WTC11 (cell line): ENCODE results near the gene SDHB. TPM values are rescaled to one million over a fixed set of nuclear protein-coding genes. Genes with fewer than 3 reads are reported as not detected.

ENCODE experiments used
- ATAC-seq: fragments of 200-7000 bp; cut with Tn5 transposase; 2 replicates; pipeline ENCODE4 v1.10.0; 2021; ENCODE audit warnings: mild to moderate bottlenecking, moderate library complexity
- CTCF ChIA-PET: fragments of 300-600 bp; sonication (Branson Sonifier 250); formaldehyde crosslinking; loops from one replicate; lab custom pipeline; 2021; ENCODE audit warnings: antibody characterized with exemption; lab: Charles Lee
- POLR2A ChIA-PET: fragments of 350-600 bp; sonication (Branson Sonifier 250); formaldehyde crosslinking; loops from one replicate; lab custom pipeline; 2021; ENCODE audit warnings: antibody characterized with exemption; lab: Charles Lee
- DNase-seq: peaks from one replicate; pipeline ENCODE4 v3.0.0; 2021; ENCODE audit warnings: low spot score
- H3K27ac Mint-ChIP-seq: 2 replicates; pipeline ENCODE4 v1.8.0; 2021; ENCODE audit warnings: mixed read lengths
- H3K27me3 Mint-ChIP-seq: 2 replicates; pipeline ENCODE4 v1.8.0; 2021; ENCODE audit warnings: low read depth, mild to moderate bottlenecking, moderate library complexity, mixed read lengths
- H3K36me3 Mint-ChIP-seq: 2 replicates; pipeline ENCODE4 v1.8.0; 2021; ENCODE audit warnings: mixed read lengths
- H3K4me1 Mint-ChIP-seq: 2 replicates; pipeline ENCODE4 v1.8.0; 2022; ENCODE audit warnings: mixed read lengths
- H3K4me3 Mint-ChIP-seq: 2 replicates; pipeline ENCODE4 v1.8.0; 2021; ENCODE audit warnings: mild to moderate bottlenecking, moderate library complexity, mixed read lengths
- H3K9me3 Mint-ChIP-seq: 2 replicates; pipeline ENCODE4 v1.8.0; 2021; ENCODE audit warnings: mixed read lengths
- ATF1 ChIP-seq: sonication (generic); formaldehyde crosslinking; IDR thresholded peaks from 2 replicates; pipeline ENCODE4 v1.8.1; 2023; ENCODE audit warnings: mild to moderate bottlenecking, moderate library complexity, missing genetic modification reagents
- CBFB ChIP-seq: sonication (generic); formaldehyde crosslinking; IDR thresholded peaks from 2 replicates; pipeline ENCODE4 v1.8.1; 2022; ENCODE audit warnings: mild to moderate bottlenecking, low read depth, missing genetic modification reagents
- EMX1 ChIP-seq: fragments of 250-450 bp; sonication (Bioruptor Pico); IDR thresholded peaks from 2 replicates; pipeline ENCODE4 v1.8.0; 2021; ENCODE audit warnings: mild to moderate bottlenecking
- FOXK1 ChIP-seq: sonication (generic); formaldehyde crosslinking; IDR thresholded peaks from 2 replicates; pipeline ENCODE4 v1.8.0; 2022; ENCODE audit warnings: mild to moderate bottlenecking, moderate library complexity, missing genetic modification reagents
- GABPB1 ChIP-seq: sonication (generic); formaldehyde crosslinking; IDR thresholded peaks from 2 replicates; pipeline ENCODE4 v1.8.1; 2023; ENCODE audit warnings: mild to moderate bottlenecking, missing genetic modification reagents
- GTF2I ChIP-seq: fragments of 250-450 bp; sonication (Bioruptor Pico); conservative IDR thresholded peaks from 2 replicates; pipeline ENCODE4 v1.4.0; 2021; ENCODE audit warnings: mild to moderate bottlenecking
- HMGA2 ChIP-seq: fragments of 250-450 bp; sonication (Bioruptor Pico); IDR thresholded peaks from 2 replicates; pipeline ENCODE4 v1.4.0; 2021; ENCODE audit warnings: mild to moderate bottlenecking, moderate library complexity
- OVOL2 ChIP-seq: fragments of 250-450 bp; sonication (Bioruptor Pico); IDR thresholded peaks from 2 replicates; pipeline ENCODE4 v1.9.0; 2021; ENCODE audit warnings: mild to moderate bottlenecking, borderline replicate concordance
- SP1 ChIP-seq: sonication (generic); formaldehyde crosslinking; conservative IDR thresholded peaks from 2 replicates; pipeline ENCODE4 v1.8.1; 2022; ENCODE audit warnings: missing genetic modification reagents
- ZNF396 ChIP-seq: fragments of 250-450 bp; sonication (Bioruptor Pico); IDR thresholded peaks from 2 replicates; pipeline ENCODE4 v1.8.0; 2021; ENCODE audit warnings: mild to moderate bottlenecking, moderate library complexity, borderline replicate concordance
- ZNF416 ChIP-seq: fragments of 250-450 bp; sonication (Bioruptor Pico); IDR thresholded peaks from 2 replicates; pipeline ENCODE4 v1.9.0; 2021; ENCODE audit warnings: mild to moderate bottlenecking, inconsistent platforms
- ZNF671 ChIP-seq: fragments of 250-450 bp; sonication (Bioruptor Pico); IDR thresholded peaks from 2 replicates; pipeline ENCODE4 v1.8.0; 2021; ENCODE audit warnings: mild to moderate bottlenecking
- total RNA-seq: library from RNA; stranded (reverse); gene quantifications from 3 replicates; pipeline ENCODE4 v1.2.3, GENCODE V29; 2021
- TF ChIP-seq, protein P1 (sequence below): sonication (generic); formaldehyde crosslinking; IDR thresholded peaks from 2 replicates; pipeline ENCODE4 v1.8.0; 2023; ENCODE audit warnings: missing genetic modification reagents, mild to moderate bottlenecking, borderline replicate concordance
- TF ChIP-seq, protein P2 (sequence below): sonication (generic); formaldehyde crosslinking; IDR thresholded peaks from 2 replicates; pipeline ENCODE4 v1.8.1; 2023; ENCODE audit warnings: mild to moderate bottlenecking, missing genetic modification reagents, moderate library complexity
- TF ChIP-seq, protein P3 (sequence below): sonication (generic); formaldehyde crosslinking; IDR thresholded peaks from 2 replicates; pipeline ENCODE4 v1.8.1; 2023; ENCODE audit warnings: mild to moderate bottlenecking, missing genetic modification reagents, borderline replicate concordance
- TF ChIP-seq, protein P4 (sequence below): sonication (generic); formaldehyde crosslinking; IDR thresholded peaks from 2 replicates; pipeline ENCODE4 v1.8.1; 2022; ENCODE audit warnings: mild to moderate bottlenecking, missing genetic modification reagents, moderate library complexity, borderline replicate concordance

SDHB gene
- total RNA-seq, 1 experiment from 2014 or later, result 89.5 TPM

DNA sequence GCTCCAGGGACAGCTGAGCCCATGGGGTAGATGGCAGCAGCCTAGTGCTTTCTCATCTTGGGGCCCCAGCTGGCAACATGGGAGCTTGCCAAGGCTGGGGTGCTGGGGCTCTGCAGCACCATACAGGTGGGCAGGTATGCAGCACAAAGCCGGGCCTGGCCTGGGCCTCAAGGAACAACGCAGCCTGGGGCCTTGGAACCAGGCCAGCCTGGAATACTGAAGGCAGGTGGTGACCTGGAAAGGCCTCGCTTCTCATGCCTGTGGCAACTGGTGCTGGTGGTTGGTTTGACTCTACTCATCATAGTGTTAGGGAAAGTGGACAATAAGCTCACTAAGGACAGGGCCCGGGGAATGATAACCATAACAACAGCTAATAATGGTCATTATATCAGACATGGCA is 27.0 kb upstream of the SDHB start (continued):
- TF ChIP-seq, protein P1, sequence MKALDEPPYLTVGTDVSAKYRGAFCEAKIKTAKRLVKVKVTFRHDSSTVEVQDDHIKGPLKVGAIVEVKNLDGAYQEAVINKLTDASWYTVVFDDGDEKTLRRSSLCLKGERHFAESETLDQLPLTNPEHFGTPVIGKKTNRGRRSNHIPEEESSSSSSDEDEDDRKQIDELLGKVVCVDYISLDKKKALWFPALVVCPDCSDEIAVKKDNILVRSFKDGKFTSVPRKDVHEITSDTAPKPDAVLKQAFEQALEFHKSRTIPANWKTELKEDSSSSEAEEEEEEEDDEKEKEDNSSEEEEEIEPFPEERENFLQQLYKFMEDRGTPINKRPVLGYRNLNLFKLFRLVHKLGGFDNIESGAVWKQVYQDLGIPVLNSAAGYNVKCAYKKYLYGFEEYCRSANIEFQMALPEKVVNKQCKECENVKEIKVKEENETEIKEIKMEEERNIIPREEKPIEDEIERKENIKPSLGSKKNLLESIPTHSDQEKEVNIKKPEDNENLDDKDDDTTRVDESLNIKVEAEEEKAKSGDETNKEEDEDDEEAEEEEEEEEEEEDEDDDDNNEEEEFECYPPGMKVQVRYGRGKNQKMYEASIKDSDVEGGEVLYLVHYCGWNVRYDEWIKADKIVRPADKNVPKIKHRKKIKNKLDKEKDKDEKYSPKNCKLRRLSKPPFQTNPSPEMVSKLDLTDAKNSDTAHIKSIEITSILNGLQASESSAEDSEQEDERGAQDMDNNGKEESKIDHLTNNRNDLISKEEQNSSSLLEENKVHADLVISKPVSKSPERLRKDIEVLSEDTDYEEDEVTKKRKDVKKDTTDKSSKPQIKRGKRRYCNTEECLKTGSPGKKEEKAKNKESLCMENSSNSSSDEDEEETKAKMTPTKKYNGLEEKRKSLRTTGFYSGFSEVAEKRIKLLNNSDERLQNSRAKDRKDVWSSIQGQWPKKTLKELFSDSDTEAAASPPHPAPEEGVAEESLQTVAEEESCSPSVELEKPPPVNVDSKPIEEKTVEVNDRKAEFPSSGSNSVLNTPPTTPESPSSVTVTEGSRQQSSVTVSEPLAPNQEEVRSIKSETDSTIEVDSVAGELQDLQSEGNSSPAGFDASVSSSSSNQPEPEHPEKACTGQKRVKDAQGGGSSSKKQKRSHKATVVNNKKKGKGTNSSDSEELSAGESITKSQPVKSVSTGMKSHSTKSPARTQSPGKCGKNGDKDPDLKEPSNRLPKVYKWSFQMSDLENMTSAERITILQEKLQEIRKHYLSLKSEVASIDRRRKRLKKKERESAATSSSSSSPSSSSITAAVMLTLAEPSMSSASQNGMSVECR (CRISPR knock-in tag), result no peak
- TF ChIP-seq, protein P2, sequence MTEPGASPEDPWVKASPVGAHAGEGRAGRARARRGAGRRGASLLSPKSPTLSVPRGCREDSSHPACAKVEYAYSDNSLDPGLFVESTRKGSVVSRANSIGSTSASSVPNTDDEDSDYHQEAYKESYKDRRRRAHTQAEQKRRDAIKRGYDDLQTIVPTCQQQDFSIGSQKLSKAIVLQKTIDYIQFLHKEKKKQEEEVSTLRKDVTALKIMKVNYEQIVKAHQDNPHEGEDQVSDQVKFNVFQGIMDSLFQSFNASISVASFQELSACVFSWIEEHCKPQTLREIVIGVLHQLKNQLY, result no peak
- no peak for TF ChIP-seq GABPB1 (CRISPR knock-in tag)

DNA sequence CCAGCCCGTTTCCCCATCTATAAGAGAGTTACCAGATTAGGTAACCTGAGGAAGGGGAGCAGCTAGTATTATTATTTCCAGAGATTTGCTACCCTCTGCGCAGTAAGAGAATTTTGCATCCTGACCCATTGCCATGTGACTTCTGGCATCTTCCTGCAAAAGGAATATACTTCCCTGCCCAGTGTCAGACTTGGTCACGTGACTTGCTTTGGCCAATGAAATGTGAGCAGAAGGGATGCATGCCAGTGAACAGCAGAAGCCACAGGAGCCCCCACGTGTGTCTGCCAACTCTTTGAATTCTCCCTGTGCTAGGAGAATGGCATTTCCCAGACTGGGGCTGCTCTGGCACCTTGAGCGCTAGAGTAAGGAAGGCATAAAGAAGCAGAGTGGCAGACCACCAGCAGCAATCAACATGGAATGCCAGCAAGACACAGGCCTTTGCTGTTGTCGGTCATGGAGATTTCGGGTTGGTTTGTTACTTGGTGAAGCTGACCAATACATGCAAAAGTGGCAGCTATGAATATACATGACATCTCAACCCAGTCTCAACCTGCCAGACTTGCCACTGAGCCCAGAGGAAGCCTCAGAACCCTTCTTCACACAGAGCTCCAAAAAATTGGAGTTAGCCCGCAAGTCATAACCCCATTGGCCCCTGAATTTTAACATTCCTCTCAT is 26.4 kb upstream of the SDHB start:
- ATAC-seq (no peak), DNase-seq (no peak)
- no peaks in the 10 kb centered on the region; the same call in 1 of the 2 replicates for H3K27me3 Mint-ChIP-seq
- peaks cover 3% of the 10 kb centered on the region for H3K36me3 Mint-ChIP-seq
- CTCF ChIA-PET, result no interaction called here
- POLR2A ChIA-PET, result no interaction called here
- 0 out of 2 replicates have a peak, but pooled peaks cover 3% of the 10 kb centered on the region for H3K4me1 Mint-ChIP-seq
- TF ChIP-seq EMX1 (no peak), ATF1 (CRISPR knock-in tag) (no peak), SP1 (CRISPR knock-in tag) (no peak), ZNF671 (CRISPR knock-in tag) (no peak), ZNF416 (no peak), CBFB (CRISPR knock-in tag) (no peak), HMGA2 (CRISPR knock-in tag) (no peak), GTF2I (CRISPR knock-in tag) (no peak), OVOL2 (CRISPR knock-in tag) (no peak)
- TF ChIP-seq, protein P3, sequence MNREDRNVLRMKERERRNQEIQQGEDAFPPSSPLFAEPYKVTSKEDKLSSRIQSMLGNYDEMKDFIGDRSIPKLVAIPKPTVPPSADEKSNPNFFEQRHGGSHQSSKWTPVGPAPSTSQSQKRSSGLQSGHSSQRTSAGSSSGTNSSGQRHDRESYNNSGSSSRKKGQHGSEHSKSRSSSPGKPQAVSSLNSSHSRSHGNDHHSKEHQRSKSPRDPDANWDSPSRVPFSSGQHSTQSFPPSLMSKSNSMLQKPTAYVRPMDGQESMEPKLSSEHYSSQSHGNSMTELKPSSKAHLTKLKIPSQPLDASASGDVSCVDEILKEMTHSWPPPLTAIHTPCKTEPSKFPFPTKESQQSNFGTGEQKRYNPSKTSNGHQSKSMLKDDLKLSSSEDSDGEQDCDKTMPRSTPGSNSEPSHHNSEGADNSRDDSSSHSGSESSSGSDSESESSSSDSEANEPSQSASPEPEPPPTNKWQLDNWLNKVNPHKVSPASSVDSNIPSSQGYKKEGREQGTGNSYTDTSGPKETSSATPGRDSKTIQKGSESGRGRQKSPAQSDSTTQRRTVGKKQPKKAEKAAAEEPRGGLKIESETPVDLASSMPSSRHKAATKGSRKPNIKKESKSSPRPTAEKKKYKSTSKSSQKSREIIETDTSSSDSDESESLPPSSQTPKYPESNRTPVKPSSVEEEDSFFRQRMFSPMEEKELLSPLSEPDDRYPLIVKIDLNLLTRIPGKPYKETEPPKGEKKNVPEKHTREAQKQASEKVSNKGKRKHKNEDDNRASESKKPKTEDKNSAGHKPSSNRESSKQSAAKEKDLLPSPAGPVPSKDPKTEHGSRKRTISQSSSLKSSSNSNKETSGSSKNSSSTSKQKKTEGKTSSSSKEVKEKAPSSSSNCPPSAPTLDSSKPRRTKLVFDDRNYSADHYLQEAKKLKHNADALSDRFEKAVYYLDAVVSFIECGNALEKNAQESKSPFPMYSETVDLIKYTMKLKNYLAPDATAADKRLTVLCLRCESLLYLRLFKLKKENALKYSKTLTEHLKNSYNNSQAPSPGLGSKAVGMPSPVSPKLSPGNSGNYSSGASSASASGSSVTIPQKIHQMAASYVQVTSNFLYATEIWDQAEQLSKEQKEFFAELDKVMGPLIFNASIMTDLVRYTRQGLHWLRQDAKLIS (CRISPR knock-in tag), result no peak
- peaks cover 7% of the 10 kb centered on the region; the same call in 1 of the 2 replicates for H3K9me3 Mint-ChIP-seq
- H3K27ac Mint-ChIP-seq, result no peak overlapping the region
- no peak overlapping the region for H3K4me3 Mint-ChIP-seq

DNA sequence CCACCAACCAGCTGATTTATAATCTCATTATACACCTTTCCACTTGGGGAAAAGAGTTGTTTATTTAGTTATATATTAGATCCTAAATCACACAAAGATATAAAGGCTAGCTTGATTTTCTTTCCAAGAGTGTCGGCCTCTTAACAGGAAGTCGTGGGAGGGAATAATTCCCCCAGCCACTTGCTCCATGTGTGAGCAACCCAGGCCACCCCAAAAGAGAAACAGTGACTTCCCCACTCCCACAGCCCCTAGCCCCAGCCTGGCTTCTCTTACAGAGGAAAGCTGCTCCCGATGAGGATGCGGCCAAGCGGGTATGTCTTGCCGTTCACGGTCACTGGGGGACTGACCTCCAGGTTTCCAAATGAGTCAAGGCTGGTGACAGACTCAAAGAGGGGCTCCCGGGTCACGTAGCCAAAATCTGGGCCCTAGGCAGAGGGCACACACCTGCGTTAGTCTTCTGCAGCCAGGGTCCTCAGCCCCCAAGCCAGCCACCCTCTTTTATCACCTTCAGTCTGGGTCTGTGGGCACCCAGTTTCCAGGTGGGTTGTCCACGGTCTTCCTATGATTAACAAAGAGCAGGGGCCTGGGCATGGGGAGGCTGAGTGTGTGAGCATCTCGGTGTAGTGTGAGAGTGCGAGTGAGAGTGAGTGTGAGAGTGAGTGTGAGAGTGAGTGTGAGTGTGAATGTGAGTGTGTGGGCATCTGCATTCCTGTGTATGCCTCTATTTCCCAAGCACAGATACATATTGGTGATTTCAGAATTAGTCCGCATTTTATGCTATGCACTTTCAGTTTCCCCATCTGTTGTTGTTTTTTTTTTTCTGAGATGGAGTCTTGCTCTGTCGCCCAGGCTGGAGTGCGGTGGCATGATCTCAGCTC is 25.4 kb upstream of the SDHB start:
- ATAC-seq (no peak), DNase-seq (no peak)
- H3K4me1 Mint-ChIP-seq, result 0 out of 2 replicates have a peak, but pooled peaks cover 3% of the 10 kb centered on the region
- CTCF ChIA-PET, result no interaction called here
- no peak overlapping the region for H3K4me3 Mint-ChIP-seq
- POLR2A ChIA-PET, result no interaction called here
- no peak overlapping the region for H3K27ac Mint-ChIP-seq
- peaks cover 5% of the 10 kb centered on the region for H3K36me3 Mint-ChIP-seq
- no peaks in the 10 kb centered on the region; the same call in 1 of the 2 replicates for H3K27me3 Mint-ChIP-seq
- peaks cover 8% of the 10 kb centered on the region; the same call in 1 of the 2 replicates for H3K9me3 Mint-ChIP-seq
- TF ChIP-seq, protein P4, sequence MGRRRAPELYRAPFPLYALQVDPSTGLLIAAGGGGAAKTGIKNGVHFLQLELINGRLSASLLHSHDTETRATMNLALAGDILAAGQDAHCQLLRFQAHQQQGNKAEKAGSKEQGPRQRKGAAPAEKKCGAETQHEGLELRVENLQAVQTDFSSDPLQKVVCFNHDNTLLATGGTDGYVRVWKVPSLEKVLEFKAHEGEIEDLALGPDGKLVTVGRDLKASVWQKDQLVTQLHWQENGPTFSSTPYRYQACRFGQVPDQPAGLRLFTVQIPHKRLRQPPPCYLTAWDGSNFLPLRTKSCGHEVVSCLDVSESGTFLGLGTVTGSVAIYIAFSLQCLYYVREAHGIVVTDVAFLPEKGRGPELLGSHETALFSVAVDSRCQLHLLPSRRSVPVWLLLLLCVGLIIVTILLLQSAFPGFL (CRISPR knock-in tag), result no peak
- TF ChIP-seq, protein P3 (CRISPR knock-in tag), result no peak
- TF ChIP-seq ZNF396 (CRISPR knock-in tag) (no peak), FOXK1 (CRISPR knock-in tag) (no peak)
